NAMALWA (cell line): ENCODE measurements around the gene FOXE3.

Source experiments
- DNase-seq: peaks from one replicate; pipeline ENCODE4 v3.0.0-alpha.2; 2015; ENCODE audit warnings: low spot score

FOXE3 gene

GRCh38 chr1:47405697-47406096, 10.4 kb upstream of the FOXE3 start:
- no peak for DNase-seq

GRCh38 chr1:47406966-47407365, 9.1 kb upstream of the FOXE3 start:
- DNase-seq = no peak

GRCh38 chr1:47407481-47407880, 8.6 kb upstream of the FOXE3 start:
- DNase-seq = no peak

GRCh38 chr1:47409311-47410067, 6.6 kb upstream of the FOXE3 start:
- no peak for DNase-seq

GRCh38 chr1:47410068-47410455, 6.0 kb upstream of the FOXE3 start:
- no peak for DNase-seq

GRCh38 chr1:47411436-47411835, 4.6 kb upstream of the FOXE3 start:
- no peak for DNase-seq

- no peak for DNase-seq
These were observed 3.6 kb upstream of the FOXE3 start for GRCh38 chr1:47412437-47412836.

- no peak for DNase-seq
These were observed 459 bp downstream of the FOXE3 start for GRCh38 chr1:47416319-47417169.

- DNase-seq = no peak
These were observed 1.3 kb downstream of the FOXE3 start for GRCh38 chr1:47417170-47418044.

GRCh38 chr1:47418122-47418521, 2.0 kb downstream of the FOXE3 start:
- no peak for DNase-seq

GRCh38 chr1:47418681-47419325, 2.7 kb downstream of the FOXE3 start:
- DNase-seq = no peak

- no peak for DNase-seq
These were observed 4.5 kb downstream of the FOXE3 start for GRCh38 chr1:47420547-47420946.

- no peak for DNase-seq
These were observed 7.8 kb downstream of the FOXE3 start for GRCh38 chr1:47423872-47424271.

GRCh38 chr1:47424336-47424982, 8.4 kb downstream of the FOXE3 start:
- DNase-seq = peak; percentile 22

GRCh38 chr1:47431534-47431933, 15.4 kb downstream of the FOXE3 start:
- DNase-seq = no peak

GRCh38 chr1:47432071-47433036, 16.3 kb downstream of the FOXE3 start:
- peak; percentile 61 for DNase-seq

GRCh38 chr1:47433037-47433421, 16.9 kb downstream of the FOXE3 start:
- no peak for DNase-seq

GRCh38 chr1:47433477-47434050, 17.5 kb downstream of the FOXE3 start:
- no peak for DNase-seq

GRCh38 chr1:47434051-47434842, 18.2 kb downstream of the FOXE3 start:
- DNase-seq = no peak
